ENCODE results near the gene TMEM203. TPM values are rescaled to one million over a fixed set of nuclear protein-coding genes. Genes with fewer than 3 reads are reported as not detected.

Gene TMEM203
- total and polyA plus RNA-seq, 2 of the 13 experiments (the other 11 are each of a cell fraction or from before 2014, with no cell fraction given): 23.4 to 36.7 TPM

DNA sequence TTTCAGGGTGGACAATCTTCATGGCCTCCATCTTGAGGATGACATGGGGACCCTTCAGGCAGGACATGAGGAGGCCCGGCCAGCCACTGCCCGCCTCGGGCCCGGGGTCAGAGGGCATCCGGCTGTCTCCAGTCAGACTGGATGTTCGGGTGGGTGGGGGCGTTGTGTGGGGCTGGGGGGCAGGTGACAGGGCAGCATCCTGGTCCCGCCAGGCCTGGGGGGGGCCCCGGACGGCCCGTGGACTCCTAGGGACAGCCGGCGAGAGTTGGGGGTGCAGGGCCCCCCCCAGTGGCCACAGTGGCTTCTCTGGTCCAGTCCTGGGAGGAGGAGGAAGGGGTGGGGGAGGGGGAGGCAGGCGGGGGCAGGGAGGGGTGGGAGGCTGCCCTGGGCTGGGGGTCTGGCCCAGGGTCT is 15.7 kb upstream of the TMEM203 start:
- ChIA-PET POLR2A (interaction anchor here (0.6 to 13.4 kb wide), 8 partner anchors 13 to 134 kb away, joined by 3 to 225 read pairs (median 24); partner anchors contain the start of genes MAN1B1, NDOR1, TMEM203 and TPRN), CTCF (ENCODE audit: low intra/inter-chr PET ratio, low total read pairs) (no interaction called here)
- peak overlapping the region in 2 of 3 experiments; percentile 55 to 64; a peak in 3 of 6 replicates for H3K4me3 ChIP-seq (replicated peaks in 1 of 3; ENCODE audit: insufficient read depth in 1 of 3, low read depth in 2 of 3, low read length in 3 of 3)
- FAIRE-seq (no peak), DNase-seq (ENCODE audit: low spot score) (no peak), ATAC-seq (no peak)
- H3K27ac ChIP-seq (ENCODE audit: extremely low read length, insufficient read depth, low read length): peak overlapping the region; percentile 65
- peaks cover 4% of the 10 kb centered on the region; the same call in 1 of the 2 replicates for H4K20me1 ChIP-seq (ENCODE audit: insufficient read depth, low read length)
- in situ Hi-C loops (cut with HindIII; ENCODE audit: extremely low pct_ligation_motif_present, low pct_unique_long_range_greater_than_20kb): no loop called here
- H3K4me2 ChIP-seq (ENCODE audit: low read depth, low read length): peak overlapping the region; percentile 56
- intact Hi-C loops (cut with micrococcal nuclease; ENCODE audit: unreplicated experiment): no loop called here
- H3K36me3 ChIP-seq (replicated peaks in 1 of 2; ENCODE audit: control insufficient read depth in 1 of 2, insufficient read depth in 2 of 2, low read length in 2 of 2): no peaks in the 10 kb centered on the region
- H2AFZ ChIP-seq (ENCODE audit: low read length): no peak overlapping the region
- TF ChIP-seq, protein P1, sequence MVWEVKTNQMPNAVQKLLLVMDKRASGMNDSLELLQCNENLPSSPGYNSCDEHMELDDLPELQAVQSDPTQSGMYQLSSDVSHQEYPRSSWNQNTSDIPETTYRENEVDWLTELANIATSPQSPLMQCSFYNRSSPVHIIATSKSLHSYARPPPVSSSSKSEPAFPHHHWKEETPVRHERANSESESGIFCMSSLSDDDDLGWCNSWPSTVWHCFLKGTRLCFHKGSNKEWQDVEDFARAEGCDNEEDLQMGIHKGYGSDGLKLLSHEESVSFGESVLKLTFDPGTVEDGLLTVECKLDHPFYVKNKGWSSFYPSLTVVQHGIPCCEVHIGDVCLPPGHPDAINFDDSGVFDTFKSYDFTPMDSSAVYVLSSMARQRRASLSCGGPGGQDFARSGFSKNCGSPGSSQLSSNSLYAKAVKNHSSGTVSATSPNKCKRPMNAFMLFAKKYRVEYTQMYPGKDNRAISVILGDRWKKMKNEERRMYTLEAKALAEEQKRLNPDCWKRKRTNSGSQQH (CRISPR knock-in tag; IDR thresholded peaks at IDR 0.05; ENCODE audit: low read depth): no peak
- TF ChIP-seq, protein P2, sequence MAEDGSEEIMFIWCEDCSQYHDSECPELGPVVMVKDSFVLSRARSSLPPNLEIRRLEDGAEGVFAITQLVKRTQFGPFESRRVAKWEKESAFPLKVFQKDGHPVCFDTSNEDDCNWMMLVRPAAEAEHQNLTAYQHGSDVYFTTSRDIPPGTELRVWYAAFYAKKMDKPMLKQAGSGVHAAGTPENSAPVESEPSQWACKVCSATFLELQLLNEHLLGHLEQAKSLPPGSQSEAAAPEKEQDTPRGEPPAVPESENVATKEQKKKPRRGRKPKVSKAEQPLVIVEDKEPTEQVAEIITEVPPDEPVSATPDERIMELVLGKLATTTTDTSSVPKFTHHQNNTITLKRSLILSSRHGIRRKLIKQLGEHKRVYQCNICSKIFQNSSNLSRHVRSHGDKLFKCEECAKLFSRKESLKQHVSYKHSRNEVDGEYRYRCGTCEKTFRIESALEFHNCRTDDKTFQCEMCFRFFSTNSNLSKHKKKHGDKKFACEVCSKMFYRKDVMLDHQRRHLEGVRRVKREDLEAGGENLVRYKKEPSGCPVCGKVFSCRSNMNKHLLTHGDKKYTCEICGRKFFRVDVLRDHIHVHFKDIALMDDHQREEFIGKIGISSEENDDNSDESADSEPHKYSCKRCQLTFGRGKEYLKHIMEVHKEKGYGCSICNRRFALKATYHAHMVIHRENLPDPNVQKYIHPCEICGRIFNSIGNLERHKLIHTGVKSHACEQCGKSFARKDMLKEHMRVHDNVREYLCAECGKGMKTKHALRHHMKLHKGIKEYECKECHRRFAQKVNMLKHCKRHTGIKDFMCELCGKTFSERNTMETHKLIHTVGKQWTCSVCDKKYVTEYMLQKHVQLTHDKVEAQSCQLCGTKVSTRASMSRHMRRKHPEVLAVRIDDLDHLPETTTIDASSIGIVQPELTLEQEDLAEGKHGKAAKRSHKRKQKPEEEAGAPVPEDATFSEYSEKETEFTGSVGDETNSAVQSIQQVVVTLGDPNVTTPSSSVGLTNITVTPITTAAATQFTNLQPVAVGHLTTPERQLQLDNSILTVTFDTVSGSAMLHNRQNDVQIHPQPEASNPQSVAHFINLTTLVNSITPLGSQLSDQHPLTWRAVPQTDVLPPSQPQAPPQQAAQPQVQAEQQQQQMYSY (CRISPR knock-in tag; IDR thresholded peaks at IDR 0.05): no peak
- TF ChIP-seq ELF3 (CRISPR knock-in tag; IDR thresholded peaks at IDR 0.05) (no peak), RARG (CRISPR knock-in tag; IDR thresholded peaks at IDR 0.05; ENCODE audit: low read depth) (no peak), RELA (CRISPR knock-in tag; IDR thresholded peaks at IDR 0.05) (no peak), STAT5B (CRISPR knock-in tag; IDR thresholded peaks at IDR 0.05) (no peak), ZNF777 (CRISPR knock-in tag; IDR thresholded peaks at IDR 0.05) (no peak), SATB2 (CRISPR knock-in tag; IDR thresholded peaks at IDR 0.05) (no peak), ZNF207 (IDR thresholded peaks at IDR 0.05; ENCODE audit: borderline replicate concordance) (no peak), MIER2 (CRISPR knock-in tag; IDR thresholded peaks at IDR 0.05) (no peak), DMAP1 (CRISPR knock-in tag; IDR thresholded peaks at IDR 0.05) (no peak), FOSL2 (CRISPR knock-in tag; IDR thresholded peaks at IDR 0.05) (no peak), HOXD1 (CRISPR knock-in tag; IDR thresholded peaks at IDR 0.05) (no peak)
- TF ChIP-seq, protein P3, sequence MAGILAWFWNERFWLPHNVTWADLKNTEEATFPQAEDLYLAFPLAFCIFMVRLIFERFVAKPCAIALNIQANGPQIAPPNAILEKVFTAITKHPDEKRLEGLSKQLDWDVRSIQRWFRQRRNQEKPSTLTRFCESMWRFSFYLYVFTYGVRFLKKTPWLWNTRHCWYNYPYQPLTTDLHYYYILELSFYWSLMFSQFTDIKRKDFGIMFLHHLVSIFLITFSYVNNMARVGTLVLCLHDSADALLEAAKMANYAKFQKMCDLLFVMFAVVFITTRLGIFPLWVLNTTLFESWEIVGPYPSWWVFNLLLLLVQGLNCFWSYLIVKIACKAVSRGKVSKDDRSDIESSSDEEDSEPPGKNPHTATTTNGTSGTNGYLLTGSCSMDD (CRISPR knock-in tag; IDR thresholded peaks at IDR 0.05): no peak
- TF ChIP-seq, protein P4, sequence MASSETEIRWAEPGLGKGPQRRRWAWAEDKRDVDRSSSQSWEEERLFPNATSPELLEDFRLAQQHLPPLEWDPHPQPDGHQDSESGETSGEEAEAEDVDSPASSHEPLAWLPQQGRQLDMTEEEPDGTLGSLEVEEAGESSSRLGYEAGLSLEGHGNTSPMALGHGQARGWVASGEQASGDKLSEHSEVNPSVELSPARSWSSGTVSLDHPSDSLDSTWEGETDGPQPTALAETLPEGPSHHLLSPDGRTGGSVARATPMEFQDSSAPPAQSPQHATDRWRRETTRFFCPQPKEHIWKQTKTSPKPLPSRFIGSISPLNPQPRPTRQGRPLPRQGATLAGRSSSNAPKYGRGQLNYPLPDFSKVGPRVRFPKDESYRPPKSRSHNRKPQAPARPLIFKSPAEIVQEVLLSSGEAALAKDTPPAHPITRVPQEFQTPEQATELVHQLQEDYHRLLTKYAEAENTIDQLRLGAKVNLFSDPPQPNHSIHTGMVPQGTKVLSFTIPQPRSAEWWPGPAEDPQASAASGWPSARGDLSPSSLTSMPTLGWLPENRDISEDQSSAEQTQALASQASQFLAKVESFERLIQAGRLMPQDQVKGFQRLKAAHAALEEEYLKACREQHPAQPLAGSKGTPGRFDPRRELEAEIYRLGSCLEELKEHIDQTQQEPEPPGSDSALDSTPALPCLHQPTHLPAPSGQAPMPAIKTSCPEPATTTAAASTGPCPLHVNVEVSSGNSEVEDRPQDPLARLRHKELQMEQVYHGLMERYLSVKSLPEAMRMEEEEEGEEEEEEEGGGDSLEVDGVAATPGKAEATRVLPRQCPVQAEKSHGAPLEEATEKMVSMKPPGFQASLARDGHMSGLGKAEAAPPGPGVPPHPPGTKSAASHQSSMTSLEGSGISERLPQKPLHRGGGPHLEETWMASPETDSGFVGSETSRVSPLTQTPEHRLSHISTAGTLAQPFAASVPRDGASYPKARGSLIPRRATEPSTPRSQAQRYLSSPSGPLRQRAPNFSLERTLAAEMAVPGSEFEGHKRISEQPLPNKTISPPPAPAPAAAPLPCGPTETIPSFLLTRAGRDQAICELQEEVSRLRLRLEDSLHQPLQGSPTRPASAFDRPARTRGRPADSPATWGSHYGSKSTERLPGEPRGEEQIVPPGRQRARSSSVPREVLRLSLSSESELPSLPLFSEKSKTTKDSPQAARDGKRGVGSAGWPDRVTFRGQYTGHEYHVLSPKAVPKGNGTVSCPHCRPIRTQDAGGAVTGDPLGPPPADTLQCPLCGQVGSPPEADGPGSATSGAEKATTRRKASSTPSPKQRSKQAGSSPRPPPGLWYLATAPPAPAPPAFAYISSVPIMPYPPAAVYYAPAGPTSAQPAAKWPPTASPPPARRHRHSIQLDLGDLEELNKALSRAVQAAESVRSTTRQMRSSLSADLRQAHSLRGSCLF (CRISPR knock-in tag; IDR thresholded peaks at IDR 0.05; ENCODE audit: borderline replicate concordance): no peak
- peaks cover 58% of the 10 kb centered on the region for H3K4me1 ChIP-seq (ENCODE audit: insufficient read depth, low read length)
- H3K79me2 ChIP-seq (ENCODE audit: insufficient read depth, low read length): peaks cover 3% of the 10 kb centered on the region
- BruUV-seq (replicated peaks): no TSS peak
- peak overlapping the region; percentile 57; the same call in 1 of the 2 replicates for H3K9ac ChIP-seq (ENCODE audit: insufficient read depth, low read depth, low read length)
- no peaks in the 10 kb centered on the region; a peak in 1 of 5 replicates for H3K27me3 ChIP-seq (ENCODE audit: control insufficient read depth in 1 of 2, insufficient read depth in 2 of 2, low read length in 2 of 2)
- no CpG with 5 or more reads among the region's 14 CpGs for WGBS (ENCODE audit: low lambda C conversion rate)
- no peaks in the 10 kb centered on the region for H3K9me3 ChIP-seq (ENCODE audit: low read length)
